Neural cell (in vitro differentiated cells): Measurements from ENCODE around the gene GLRA1. TPM values are rescaled to one million over a fixed set of nuclear protein-coding genes. Genes with fewer than 3 reads are reported as not detected.

Source experiments
- H2AFZ ChIP-seq: fragments of 200-600, 300-800 bp; sonication (generic), shearing (Covaris generic); 2 replicates; pipeline ENCODE4 v1.6.0; 2014; ENCODE audit warnings: low read depth, mild to moderate bottlenecking, antibody characterized with exemption, low read length, moderate library complexity
- H3F3A ChIP-seq: fragments of 200-600 bp; shearing (Covaris generic); 2 replicates; pipeline ENCODE4 v1.6.1; 2016; ENCODE audit warnings: mild to moderate bottlenecking, moderate library complexity, mixed read lengths, antibody characterized with exemption, low read length; ENCODE audit not compliant: insufficient read depth, poor library complexity, severe bottlenecking
- H3K27ac ChIP-seq: fragments of 200-600, 300-800 bp; sonication (generic), shearing (Covaris generic); 2 replicates; pipeline ENCODE4 v1.5.1; 2014; ENCODE audit warnings: mild to moderate bottlenecking, low read length, moderate library complexity
- H3K27me3 ChIP-seq: fragments of 300-800, 200-600 bp; sonication (generic), shearing (Covaris generic); 2 replicates; pipeline ENCODE4 v1.6.0; 2014; ENCODE audit warnings: mild to moderate bottlenecking, low read depth, low read length, moderate library complexity; ENCODE audit not compliant: insufficient read depth
- H3K36me3 ChIP-seq: fragments of 300-800, 200-600 bp; sonication (generic), shearing (Covaris generic); 2 replicates; pipeline ENCODE4 v1.5.1; 2014; ENCODE audit warnings: mild to moderate bottlenecking, antibody characterized with exemption, low read length, moderate library complexity; ENCODE audit not compliant: insufficient read depth
- H3K4me2 ChIP-seq: fragments of 300-800, 200-600 bp; sonication (generic), shearing (Covaris generic); 2 replicates; pipeline ENCODE4 v1.6.0; 2014; ENCODE audit warnings: mild to moderate bottlenecking, low read length
- H3K4me3 ChIP-seq: fragments of 300-800, 200-600 bp; sonication (generic), shearing (Covaris generic); 2 replicates; pipeline ENCODE4 v1.5.1; 2014; ENCODE audit warnings: mild to moderate bottlenecking, low read length, moderate library complexity
- H3K79me2 ChIP-seq: fragments of 200-600 bp; shearing (Covaris generic); replicated peaks from 2 replicates; pipeline ENCODE4 v1.6.0; 2014; ENCODE audit warnings: mild to moderate bottlenecking, low read length, moderate library complexity; ENCODE audit not compliant: insufficient read depth
- H3K9ac ChIP-seq: fragments of 300-800, 200-600 bp; sonication (generic), shearing (Covaris generic); 2 replicates; pipeline ENCODE4 v1.6.1; 2016; ENCODE audit warnings: mild to moderate bottlenecking, low read length, mixed read lengths
- H3K9me2 ChIP-seq: fragments of 200-600 bp; shearing (Covaris generic); 2 replicates; pipeline ENCODE4 v1.6.1; 2016; ENCODE audit warnings: mild to moderate bottlenecking, low read length, mixed read lengths; ENCODE audit not compliant: insufficient read depth
- H3K9me3 ChIP-seq: fragments of 200-600, 300-800 bp; sonication (generic), shearing (Covaris generic); 2 replicates; pipeline ENCODE4 v1.6.1; 2016; ENCODE audit warnings: mild to moderate bottlenecking, mixed run types, low read length, moderate library complexity, mixed read lengths
- H4K20me1 ChIP-seq: fragments of 200-600 bp; shearing (Covaris generic); 2 replicates; pipeline ENCODE4 v1.6.1; 2016; ENCODE audit warnings: mild to moderate bottlenecking, mixed run types; ENCODE audit not compliant: insufficient read depth
- EP300 ChIP-seq: fragments of 450-650 bp; conservative IDR thresholded peaks from 2 replicates; pipeline ENCODE4 v1.6.1; 2014; ENCODE audit warnings: antibody characterized with exemption, mild to moderate bottlenecking, moderate library complexity; ENCODE audit not compliant: poor library complexity, severe bottlenecking
- EZH2 ChIP-seq: fragments of 200-600, 300-800 bp; shearing (Covaris generic), sonication (generic); IDR thresholded peaks from 2 replicates; pipeline ENCODE4 v1.6.1; 2014; ENCODE audit warnings: antibody characterized with exemption, low read length, borderline replicate concordance, mild to moderate bottlenecking; ENCODE audit not compliant: insufficient read depth, poor library complexity, severe bottlenecking
- MXI1 ChIP-seq: fragments of 450-650 bp; conservative IDR thresholded peaks from 2 replicates; pipeline ENCODE4 v1.6.1; 2014; ENCODE audit warnings: antibody characterized with exemption, mild to moderate bottlenecking; ENCODE audit not compliant: poor library complexity, severe bottlenecking
- POLR2AphosphoS5 ChIP-seq: IDR thresholded peaks from 2 replicates; pipeline ENCODE4 v1.6.1; 2012
- RAD21 ChIP-seq: fragments of 450-650 bp; conservative IDR thresholded peaks from 2 replicates; pipeline ENCODE4 v1.6.1; 2014; ENCODE audit warnings: antibody characterized with exemption, mild to moderate bottlenecking, moderate library complexity
- SMC3 ChIP-seq: fragments of 450-650 bp; conservative IDR thresholded peaks from 2 replicates; pipeline ENCODE4 v1.6.1; 2014; ENCODE audit warnings: antibody characterized with exemption, mild to moderate bottlenecking, moderate library complexity; ENCODE audit not compliant: poor library complexity
- TAF1 ChIP-seq: IDR thresholded peaks from 2 replicates; pipeline ENCODE4 v1.6.1; 2012; ENCODE audit warnings: low read depth
- polyA plus RNA-seq: library from polyadenylated mRNA; depleted of rRNA; stranded (reverse); fragments of >200 nt; gene quantifications from 2 replicates; pipeline ENCODE4 v1.2.3, GENCODE V29; 2014
- TF ChIP-seq, protein P1 (sequence below): IDR thresholded peaks from 2 replicates; pipeline ENCODE4 v1.6.1; 2012; ENCODE audit warnings: borderline replicate concordance
- TF ChIP-seq, protein P2 (sequence below): fragments of 450-650 bp; IDR thresholded peaks from 2 replicates; pipeline ENCODE4 v1.5.1; 2014; ENCODE audit warnings: antibody characterized with exemption, mild to moderate bottlenecking, moderate library complexity; ENCODE audit not compliant: poor library complexity, severe bottlenecking

Gene GLRA1
- polyA plus RNA-seq, 1 donor from 2014 or later = not detected

DNA sequence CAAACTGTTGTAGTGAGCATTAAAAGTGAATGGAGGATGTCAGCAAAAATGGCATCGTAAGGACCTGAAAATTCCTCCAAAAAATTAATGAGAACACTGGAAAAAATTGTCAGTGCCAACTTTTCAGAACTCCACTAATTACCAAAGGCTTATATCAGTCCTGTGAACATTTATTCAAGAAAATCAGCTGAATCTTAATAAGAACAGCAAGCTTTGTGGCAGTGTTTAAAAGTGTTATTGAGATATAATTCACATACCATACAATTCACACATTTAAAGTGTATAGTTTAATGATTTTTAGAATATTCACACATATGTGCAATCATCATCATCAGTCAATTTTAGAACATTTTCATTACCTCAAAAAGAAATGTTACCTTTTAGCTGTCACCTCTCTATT, 95.3 kb downstream of the GLRA1 start:
- H3K9ac ChIP-seq = no peak overlapping the region
- no peak for TF ChIP-seq MXI1
- TF ChIP-seq, protein P1, sequence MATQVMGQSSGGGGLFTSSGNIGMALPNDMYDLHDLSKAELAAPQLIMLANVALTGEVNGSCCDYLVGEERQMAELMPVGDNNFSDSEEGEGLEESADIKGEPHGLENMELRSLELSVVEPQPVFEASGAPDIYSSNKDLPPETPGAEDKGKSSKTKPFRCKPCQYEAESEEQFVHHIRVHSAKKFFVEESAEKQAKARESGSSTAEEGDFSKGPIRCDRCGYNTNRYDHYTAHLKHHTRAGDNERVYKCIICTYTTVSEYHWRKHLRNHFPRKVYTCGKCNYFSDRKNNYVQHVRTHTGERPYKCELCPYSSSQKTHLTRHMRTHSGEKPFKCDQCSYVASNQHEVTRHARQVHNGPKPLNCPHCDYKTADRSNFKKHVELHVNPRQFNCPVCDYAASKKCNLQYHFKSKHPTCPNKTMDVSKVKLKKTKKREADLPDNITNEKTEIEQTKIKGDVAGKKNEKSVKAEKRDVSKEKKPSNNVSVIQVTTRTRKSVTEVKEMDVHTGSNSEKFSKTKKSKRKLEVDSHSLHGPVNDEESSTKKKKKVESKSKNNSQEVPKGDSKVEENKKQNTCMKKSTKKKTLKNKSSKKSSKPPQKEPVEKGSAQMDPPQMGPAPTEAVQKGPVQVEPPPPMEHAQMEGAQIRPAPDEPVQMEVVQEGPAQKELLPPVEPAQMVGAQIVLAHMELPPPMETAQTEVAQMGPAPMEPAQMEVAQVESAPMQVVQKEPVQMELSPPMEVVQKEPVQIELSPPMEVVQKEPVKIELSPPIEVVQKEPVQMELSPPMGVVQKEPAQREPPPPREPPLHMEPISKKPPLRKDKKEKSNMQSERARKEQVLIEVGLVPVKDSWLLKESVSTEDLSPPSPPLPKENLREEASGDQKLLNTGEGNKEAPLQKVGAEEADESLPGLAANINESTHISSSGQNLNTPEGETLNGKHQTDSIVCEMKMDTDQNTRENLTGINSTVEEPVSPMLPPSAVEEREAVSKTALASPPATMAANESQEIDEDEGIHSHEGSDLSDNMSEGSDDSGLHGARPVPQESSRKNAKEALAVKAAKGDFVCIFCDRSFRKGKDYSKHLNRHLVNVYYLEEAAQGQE = no peak
- no peak for TF ChIP-seq TAF1
- TF ChIP-seq, protein P2, sequence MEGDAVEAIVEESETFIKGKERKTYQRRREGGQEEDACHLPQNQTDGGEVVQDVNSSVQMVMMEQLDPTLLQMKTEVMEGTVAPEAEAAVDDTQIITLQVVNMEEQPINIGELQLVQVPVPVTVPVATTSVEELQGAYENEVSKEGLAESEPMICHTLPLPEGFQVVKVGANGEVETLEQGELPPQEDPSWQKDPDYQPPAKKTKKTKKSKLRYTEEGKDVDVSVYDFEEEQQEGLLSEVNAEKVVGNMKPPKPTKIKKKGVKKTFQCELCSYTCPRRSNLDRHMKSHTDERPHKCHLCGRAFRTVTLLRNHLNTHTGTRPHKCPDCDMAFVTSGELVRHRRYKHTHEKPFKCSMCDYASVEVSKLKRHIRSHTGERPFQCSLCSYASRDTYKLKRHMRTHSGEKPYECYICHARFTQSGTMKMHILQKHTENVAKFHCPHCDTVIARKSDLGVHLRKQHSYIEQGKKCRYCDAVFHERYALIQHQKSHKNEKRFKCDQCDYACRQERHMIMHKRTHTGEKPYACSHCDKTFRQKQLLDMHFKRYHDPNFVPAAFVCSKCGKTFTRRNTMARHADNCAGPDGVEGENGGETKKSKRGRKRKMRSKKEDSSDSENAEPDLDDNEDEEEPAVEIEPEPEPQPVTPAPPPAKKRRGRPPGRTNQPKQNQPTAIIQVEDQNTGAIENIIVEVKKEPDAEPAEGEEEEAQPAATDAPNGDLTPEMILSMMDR = no peak
- TF ChIP-seq POLR2AphosphoS5 = no peak
- no peak for TF ChIP-seq EZH2
- TF ChIP-seq RAD21 = no peak
- TF ChIP-seq SMC3 = no peak
- no peak for TF ChIP-seq EP300
- H3K4me2 ChIP-seq = no peak overlapping the region
- H4K20me1 ChIP-seq = no peaks in the 10 kb centered on the region
- no peak overlapping the region for H3K4me3 ChIP-seq
- no peaks in the 10 kb centered on the region for H3K9me3 ChIP-seq
- H3F3A ChIP-seq = no peaks in the 10 kb centered on the region
- H3K36me3 ChIP-seq = no peaks in the 10 kb centered on the region
- no peak overlapping the region for H2AFZ ChIP-seq
- no peaks in the 10 kb centered on the region for H3K9me2 ChIP-seq
- no peak overlapping the region for H3K27ac ChIP-seq
- no peaks in the 10 kb centered on the region for H3K27me3 ChIP-seq
- H3K79me2 ChIP-seq = no peaks in the 10 kb centered on the region

GRCh38 chr5:151825445-151825844, 99.2 kb downstream of the GLRA1 start:
- no peak overlapping the region for H3K4me2 ChIP-seq
- no peaks in the 10 kb centered on the region for H3K9me3 ChIP-seq
- H3K4me3 ChIP-seq = no peak overlapping the region

More at GRCh38 chr5:151825445-151825844, 99.2 kb downstream of the GLRA1 start:
- H4K20me1 ChIP-seq = no peaks in the 10 kb centered on the region
- no peaks in the 10 kb centered on the region for H3F3A ChIP-seq
- no peaks in the 10 kb centered on the region for H3K27me3 ChIP-seq
- H3K9me2 ChIP-seq = no peaks in the 10 kb centered on the region
- TF ChIP-seq, protein P1 = no peak
- TF ChIP-seq POLR2AphosphoS5 = no peak
- no peak for TF ChIP-seq TAF1
- no peak for TF ChIP-seq MXI1
- peak; percentile 99 for TF ChIP-seq SMC3
- TF ChIP-seq, protein P2 = peak; percentile 97
- TF ChIP-seq RAD21 = peak; percentile 98
- no peak for TF ChIP-seq EP300
- TF ChIP-seq EZH2 = no peak
- H3K79me2 ChIP-seq = no peaks in the 10 kb centered on the region
- no peak overlapping the region for H3K9ac ChIP-seq
- no peak overlapping the region for H2AFZ ChIP-seq
- H3K36me3 ChIP-seq = no peaks in the 10 kb centered on the region
- H3K27ac ChIP-seq = no peak overlapping the region
